ENCODE data around the gene RAB12.

DNA sequence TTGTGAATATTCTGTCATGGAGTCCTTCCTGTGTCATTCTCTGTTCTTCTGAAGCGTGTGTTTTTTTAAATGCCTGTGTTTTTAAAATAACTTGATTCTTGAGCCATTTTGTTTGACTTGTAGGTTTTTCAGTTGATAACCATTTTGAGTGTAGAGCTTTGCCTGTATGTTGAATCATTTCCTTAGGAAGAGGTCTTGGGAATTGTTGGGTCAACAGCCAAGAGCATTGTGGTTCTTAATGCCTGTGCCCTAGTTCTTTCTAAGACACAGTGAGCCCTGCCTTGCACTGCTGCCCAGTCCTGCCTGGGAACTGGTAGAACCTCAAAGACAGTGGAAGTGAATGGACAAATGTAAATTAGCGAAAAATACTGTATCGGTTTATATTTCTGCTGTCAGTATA, 25.9 kb downstream of the RAB12 start:
- TF ChIP-seq, protein P1, sequence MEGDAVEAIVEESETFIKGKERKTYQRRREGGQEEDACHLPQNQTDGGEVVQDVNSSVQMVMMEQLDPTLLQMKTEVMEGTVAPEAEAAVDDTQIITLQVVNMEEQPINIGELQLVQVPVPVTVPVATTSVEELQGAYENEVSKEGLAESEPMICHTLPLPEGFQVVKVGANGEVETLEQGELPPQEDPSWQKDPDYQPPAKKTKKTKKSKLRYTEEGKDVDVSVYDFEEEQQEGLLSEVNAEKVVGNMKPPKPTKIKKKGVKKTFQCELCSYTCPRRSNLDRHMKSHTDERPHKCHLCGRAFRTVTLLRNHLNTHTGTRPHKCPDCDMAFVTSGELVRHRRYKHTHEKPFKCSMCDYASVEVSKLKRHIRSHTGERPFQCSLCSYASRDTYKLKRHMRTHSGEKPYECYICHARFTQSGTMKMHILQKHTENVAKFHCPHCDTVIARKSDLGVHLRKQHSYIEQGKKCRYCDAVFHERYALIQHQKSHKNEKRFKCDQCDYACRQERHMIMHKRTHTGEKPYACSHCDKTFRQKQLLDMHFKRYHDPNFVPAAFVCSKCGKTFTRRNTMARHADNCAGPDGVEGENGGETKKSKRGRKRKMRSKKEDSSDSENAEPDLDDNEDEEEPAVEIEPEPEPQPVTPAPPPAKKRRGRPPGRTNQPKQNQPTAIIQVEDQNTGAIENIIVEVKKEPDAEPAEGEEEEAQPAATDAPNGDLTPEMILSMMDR (IDR thresholded peaks at IDR 0.05; ENCODE audit: insufficient read depth, low read length, poor library complexity, severe bottlenecking): no peak
- TF ChIP-seq EZH2phosphoT487 (conservative IDR thresholded peaks at IDR 0.05; ENCODE audit: low read length): no peak
